Measurements from ENCODE around the gene IL12RB1. TPM values are rescaled to one million over a fixed set of nuclear protein-coding genes. Genes with fewer than 3 reads are reported as not detected.

IL12RB1 gene
- total RNA-seq, 1 donor from 2014 or later, result 1.5 TPM

DNA sequence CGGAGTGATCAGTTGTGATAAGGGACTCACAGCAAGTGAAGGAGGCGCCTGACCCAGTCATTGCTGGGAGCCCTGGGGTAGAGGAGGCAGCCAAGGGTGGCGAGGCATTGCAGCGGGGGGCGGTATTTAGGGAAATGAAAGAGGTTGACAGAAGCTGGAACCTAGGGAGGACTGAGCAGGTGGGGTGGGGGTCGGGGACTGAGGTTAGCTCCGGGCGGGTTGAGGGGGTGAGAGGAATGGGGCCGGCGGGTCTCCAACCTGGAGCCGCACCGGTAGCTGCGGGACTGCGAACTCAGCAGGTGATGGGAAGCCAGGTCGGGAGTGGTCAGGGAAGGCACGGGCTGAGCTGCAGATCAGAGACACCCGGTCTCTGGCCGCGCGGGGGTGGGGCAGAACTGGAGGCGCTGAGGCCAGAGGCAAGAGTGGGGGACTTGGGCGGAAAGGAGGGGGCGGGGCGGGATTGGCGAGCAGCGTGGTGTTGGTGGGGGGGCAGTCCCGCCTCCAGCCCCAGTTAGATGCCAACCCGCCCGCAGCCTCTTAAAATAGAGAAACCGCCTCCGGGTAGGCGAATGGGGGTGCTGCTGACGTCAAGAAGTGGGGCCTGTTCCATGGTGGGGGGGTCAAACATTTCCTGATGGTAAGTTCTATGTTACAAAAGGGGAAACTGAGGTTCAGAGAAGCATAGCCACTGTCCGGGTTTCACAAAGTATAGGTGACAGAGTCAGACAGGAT lies 12.3 kb upstream of the IL12RB1 start:
- H3K4me3 ChIP-seq, result peak overlapping the region; percentile 39 to 76
- H3K9me3 ChIP-seq, result no peaks in the 10 kb centered on the region
- H3K4me1 ChIP-seq, result peaks cover 9 to 38% of the 10 kb centered on the region in 2 donors
- intact Hi-C loops (cut with DNase I), result no loop called here
- no peak overlapping the region for H3K27ac ChIP-seq
- TF ChIP-seq, protein P1, sequence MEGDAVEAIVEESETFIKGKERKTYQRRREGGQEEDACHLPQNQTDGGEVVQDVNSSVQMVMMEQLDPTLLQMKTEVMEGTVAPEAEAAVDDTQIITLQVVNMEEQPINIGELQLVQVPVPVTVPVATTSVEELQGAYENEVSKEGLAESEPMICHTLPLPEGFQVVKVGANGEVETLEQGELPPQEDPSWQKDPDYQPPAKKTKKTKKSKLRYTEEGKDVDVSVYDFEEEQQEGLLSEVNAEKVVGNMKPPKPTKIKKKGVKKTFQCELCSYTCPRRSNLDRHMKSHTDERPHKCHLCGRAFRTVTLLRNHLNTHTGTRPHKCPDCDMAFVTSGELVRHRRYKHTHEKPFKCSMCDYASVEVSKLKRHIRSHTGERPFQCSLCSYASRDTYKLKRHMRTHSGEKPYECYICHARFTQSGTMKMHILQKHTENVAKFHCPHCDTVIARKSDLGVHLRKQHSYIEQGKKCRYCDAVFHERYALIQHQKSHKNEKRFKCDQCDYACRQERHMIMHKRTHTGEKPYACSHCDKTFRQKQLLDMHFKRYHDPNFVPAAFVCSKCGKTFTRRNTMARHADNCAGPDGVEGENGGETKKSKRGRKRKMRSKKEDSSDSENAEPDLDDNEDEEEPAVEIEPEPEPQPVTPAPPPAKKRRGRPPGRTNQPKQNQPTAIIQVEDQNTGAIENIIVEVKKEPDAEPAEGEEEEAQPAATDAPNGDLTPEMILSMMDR (IDR thresholded peaks at IDR 0.05), result no peak
- DNase-seq (ENCODE audit: low spot score in 2 of 2), result no peak
- no peaks in the 10 kb centered on the region for H3K36me3 ChIP-seq
- H3K27me3 ChIP-seq, result no peaks in the 10 kb centered on the region

DNA sequence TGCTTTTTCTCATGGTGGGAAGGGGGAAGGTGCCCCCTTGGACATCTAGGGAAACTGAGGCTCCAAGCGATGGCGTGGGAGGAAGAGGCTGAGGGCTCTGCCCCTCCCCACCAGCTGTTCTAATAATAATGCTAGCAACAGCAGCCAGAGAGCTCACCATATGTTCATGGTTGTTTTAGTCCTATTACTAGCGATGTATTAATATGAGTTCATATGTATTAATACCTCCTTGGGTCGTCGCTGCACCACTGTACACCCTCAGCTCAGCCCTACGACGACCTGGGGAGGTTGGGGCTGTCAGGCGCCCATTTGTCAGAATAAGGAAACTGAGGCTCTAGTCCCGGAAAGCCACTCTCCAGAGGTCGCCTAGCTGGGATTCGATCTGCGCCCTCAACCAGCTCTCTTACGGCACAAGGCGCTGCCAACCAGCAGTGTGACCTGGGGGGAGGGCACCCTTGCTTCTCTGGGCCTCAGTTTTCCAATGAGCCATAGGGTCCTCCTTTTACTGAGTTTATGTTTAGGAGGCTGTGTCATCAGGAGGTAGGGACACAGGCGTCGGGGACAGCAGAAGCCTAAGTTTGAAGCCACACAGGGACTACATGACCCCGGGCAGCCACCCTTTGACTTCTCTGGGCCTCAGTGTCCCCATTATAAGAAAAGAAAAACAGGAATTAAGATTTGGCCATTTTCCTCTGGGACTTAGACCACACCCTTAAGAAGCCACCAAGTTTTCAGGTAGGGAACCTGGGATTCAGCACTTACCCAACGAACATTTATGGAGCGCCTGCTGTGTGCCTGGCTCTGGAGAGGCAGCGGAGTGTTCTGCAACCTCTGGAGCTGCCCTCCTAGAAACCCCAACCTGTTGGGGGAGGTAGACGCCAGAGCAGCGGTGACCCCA lies 11.5 kb upstream of the IL12RB1 start:
- Histone ChIP-seq H3K4me1 (peaks cover 6 to 35% of the 10 kb centered on the region in 2 donors), H3K27ac (peak overlapping the region in 1 of 2 donors; percentile 49), H3K27me3 (no peaks in the 10 kb centered on the region), H3K9me3 (no peaks in the 10 kb centered on the region), H3K36me3 (no peaks in the 10 kb centered on the region), H3K4me3 (peak overlapping the region; percentile 65 to 76)
- TF ChIP-seq, protein P1 (IDR thresholded peaks at IDR 0.05), result no peak
- intact Hi-C loops (cut with DNase I), result no loop called here
- DNase-seq (ENCODE audit: low spot score in 2 of 2), result no peak

DNA sequence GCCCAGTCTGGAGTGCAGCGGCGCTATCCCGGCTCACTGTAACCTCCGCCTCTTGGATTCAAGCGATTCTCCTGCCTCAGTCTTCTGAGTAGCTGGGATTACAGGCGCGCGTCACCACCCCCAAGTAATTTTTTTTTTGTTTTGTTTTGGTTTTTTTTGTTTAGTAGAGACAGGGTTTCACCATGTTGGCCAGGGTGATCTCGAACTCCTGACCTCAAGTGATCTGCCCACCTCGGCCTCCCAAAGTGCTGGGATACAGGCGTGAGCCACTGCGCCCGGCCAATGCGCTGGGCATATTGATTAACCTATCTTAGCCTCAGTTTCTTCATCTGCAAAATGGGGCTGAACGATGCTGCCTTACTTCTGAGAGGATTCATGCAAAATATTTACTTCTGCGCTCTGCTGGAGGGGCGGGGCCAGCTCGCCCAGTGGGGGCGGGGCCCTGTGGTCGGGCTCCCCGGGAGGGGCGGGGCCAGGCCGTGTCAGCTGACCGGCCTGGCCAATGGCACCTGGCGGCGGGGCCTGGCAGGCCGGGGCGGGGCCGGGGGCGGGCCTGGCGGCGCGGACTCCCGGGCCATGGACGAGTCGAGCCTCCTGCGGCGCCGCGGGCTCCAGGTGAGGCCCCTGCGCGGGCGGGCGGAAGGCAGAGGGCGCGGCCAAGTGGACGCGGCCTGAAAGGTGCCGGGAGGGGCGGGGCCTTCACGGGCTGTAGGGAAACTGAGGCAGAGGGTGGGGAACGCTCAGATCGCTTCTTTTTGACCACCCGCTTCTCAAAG lies 10.7 kb upstream of the IL12RB1 start, which contains the start of gene MAST3:
MAST3 (plus strand) TSS at position 562 of the 776 bp plus-strand sequence; CDS start at position 577, 15 bp downstream.
- Histone ChIP-seq H3K4me1 (peaks cover 6 to 34% of the 10 kb centered on the region in 2 donors), H3K27ac (peak within 1 kb of the TSS in 1 of 2 donors; percentile 49), H3K27me3 (no peaks in the 10 kb centered on the region), H3K9me3 (no peaks in the 10 kb centered on the region), H3K4me3 (peak within 1 kb of the TSS; percentile 65 to 76), H3K36me3 (no peaks in the 10 kb centered on the region)
- TF ChIP-seq, protein P1 (IDR thresholded peaks at IDR 0.05), result no peak
- peak; percentile 70 to 93 for DNase-seq (ENCODE audit: low spot score in 2 of 2)
- intact Hi-C loops (cut with DNase I), result no loop called here

DNA sequence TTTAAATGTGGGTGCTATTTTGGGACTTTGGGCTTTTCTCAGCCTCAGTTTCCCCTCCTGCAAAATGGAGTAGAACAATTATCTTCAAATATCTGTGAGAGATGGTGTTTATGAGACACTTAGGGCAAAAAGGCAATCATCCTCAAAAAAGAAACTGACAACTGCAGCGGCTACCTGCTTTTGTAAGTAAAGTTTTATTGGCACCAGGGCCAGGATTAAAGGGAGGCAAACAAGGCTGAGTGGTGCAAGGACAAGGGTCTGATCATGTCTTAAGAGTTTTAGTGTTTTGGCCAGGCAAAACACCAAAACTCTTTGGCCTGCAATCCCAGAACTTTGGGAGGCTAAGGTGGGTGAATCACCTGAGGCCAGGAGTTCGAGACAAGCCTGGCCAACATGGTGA lies 9.5 kb upstream of the IL12RB1 start:
- Histone ChIP-seq H3K4me3 (no peak overlapping the region), H3K27ac (no peak overlapping the region), H3K36me3 (no peaks in the 10 kb centered on the region), H3K27me3 (no peaks in the 10 kb centered on the region), H3K9me3 (no peaks in the 10 kb centered on the region), H3K4me1 (peaks cover 6 to 34% of the 10 kb centered on the region in 2 donors)
- TF ChIP-seq, protein P1 (IDR thresholded peaks at IDR 0.05), result no peak
- DNase-seq (ENCODE audit: low spot score in 2 of 2), result no peak
- intact Hi-C loops (cut with DNase I), result no loop called here
